ENCODE results near the gene PLA2G15.

- TF ChIP-seq EZH2 (IDR thresholded peaks at IDR 0.05; ENCODE audit: insufficient read depth, low read length) = no peak
- TF ChIP-seq CTCF (IDR thresholded peaks at IDR 0.05; ENCODE audit: insufficient read depth, low read depth, low read length) = no peak
Measured at GRCh38 chr16:68223072-68223471, 22.1 kb upstream of the PLA2G15 start.
